Measurements from ENCODE around the gene NUP58.

Gene NUP58

GRCh38 chr13:25301347-25302113 lies at the start of gene NUP58:
Gene NUP58 (plus strand): TSS chr13:25301625. CDS start chr13:25301774, 149 bp downstream.
- DNase-seq (ENCODE audit: low read depth in 2 of 3, low spot score in 1 of 3), result peak; percentile 90 to 91 (median 91)

GRCh38 chr13:25252225-25252624 lies 49.2 kb upstream of the NUP58 start:
- DNase-seq (ENCODE audit: low read depth in 2 of 3, low spot score in 1 of 3), result no peak

DNA sequence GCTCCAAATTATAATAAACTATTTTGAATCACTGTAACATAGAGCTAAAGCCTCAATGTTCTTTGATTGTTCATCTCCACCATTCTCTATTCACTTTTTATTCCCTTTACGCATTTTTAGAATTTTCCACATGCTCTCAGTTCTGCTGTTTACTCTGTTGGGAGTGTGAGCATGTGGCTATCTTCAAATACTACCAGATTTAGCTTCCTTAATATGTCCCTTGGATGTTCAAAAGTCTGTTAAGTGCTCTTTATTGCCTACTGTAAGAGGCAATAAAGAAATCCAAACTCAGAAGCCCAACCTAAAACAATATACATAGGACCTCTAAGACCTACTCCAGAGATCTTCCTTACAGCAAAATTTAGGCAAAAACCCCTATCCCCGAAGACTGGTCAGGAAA lies 48.7 kb upstream of the NUP58 start:
- DNase-seq (ENCODE audit: low read depth in 2 of 3, low spot score in 1 of 3), result no peak

DNA sequence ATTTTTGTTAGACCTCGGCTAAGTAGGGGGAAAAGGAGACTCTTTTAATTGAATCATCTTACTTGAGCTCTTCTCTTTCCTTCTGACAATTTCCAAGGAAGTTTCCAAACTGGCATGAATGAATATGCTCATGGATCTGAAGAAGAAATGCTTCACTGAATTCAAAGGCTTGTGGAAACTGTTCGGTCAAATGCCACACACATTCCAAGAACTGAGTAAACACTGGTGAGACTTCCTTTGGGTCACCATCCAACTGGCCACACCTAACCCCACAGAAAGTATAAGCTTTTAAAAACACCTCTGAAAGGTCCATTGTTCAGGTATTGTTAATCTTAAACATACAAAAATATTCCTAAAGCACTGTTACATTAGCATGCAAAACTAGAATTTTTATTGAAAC lies 47.7 kb upstream of the NUP58 start:
- DNase-seq (ENCODE audit: low read depth in 2 of 3, low spot score in 1 of 3), result no peak

DNA sequence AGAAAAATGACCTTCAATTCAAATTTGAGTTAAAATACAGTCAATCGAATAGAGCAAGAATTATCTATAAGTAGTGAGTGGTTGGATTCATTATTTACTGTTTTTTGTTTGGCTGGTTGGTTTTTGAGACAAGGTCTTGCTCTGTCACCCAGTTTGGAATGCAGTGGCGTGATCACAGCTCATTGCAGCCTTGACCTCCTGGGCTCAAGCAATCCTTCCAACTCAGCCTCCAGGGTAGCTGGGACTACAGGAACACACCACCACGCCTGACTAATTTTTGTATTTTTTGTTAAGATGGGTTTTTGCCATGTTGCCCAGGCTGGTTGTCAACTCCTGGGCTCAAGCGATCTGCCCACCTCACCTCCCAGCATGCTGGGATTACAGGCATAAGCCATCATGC lies 39.2 kb upstream of the NUP58 start:
- no peak for DNase-seq (ENCODE audit: low read depth in 2 of 3, low spot score in 1 of 3)

GRCh38 chr13:25266706-25267105 lies 34.7 kb upstream of the NUP58 start:
- no peak for DNase-seq (ENCODE audit: low read depth in 2 of 3, low spot score in 1 of 3)

DNA sequence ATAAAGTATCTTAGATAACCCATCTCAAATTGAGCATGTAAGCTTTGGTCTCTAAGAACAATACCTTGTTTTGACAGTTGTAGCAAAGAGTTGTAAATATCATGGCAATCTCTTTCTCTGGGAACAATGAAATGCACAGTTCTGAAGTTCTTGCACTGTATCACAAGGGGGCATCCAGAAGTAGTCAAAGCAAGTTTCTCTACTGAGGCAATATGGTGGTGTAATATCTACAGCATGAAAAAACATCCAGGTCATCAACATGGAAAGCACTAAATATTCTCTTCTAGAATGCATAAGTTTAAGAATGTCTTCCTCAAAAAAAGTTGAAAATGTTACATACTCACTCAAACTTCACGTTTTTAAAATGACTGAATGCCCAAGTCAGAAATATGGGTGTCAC lies 33.7 kb upstream of the NUP58 start:
- DNase-seq (ENCODE audit: low read depth in 2 of 3, low spot score in 1 of 3), result no peak

DNA sequence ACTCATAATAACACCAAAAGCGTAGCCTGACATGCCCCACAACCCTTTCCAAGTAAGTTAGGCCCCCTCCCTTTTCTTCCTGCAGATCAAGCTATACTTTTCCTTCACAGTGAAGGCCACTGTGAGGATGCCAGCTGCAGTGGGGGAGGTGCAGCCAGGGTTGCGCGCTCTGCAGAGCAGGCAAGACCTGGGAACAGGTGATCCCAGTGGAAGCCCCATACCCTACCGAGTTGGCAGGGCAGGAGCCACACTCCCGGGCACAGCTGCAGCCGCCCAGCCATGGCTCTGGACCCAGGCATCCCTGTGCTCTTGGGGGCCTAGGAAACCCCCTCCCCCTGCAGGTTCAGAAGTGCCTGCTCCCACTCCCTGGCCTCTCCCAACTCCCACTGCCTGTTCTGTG lies 32.9 kb upstream of the NUP58 start:
- no peak for DNase-seq (ENCODE audit: low read depth in 2 of 3, low spot score in 1 of 3)

DNA sequence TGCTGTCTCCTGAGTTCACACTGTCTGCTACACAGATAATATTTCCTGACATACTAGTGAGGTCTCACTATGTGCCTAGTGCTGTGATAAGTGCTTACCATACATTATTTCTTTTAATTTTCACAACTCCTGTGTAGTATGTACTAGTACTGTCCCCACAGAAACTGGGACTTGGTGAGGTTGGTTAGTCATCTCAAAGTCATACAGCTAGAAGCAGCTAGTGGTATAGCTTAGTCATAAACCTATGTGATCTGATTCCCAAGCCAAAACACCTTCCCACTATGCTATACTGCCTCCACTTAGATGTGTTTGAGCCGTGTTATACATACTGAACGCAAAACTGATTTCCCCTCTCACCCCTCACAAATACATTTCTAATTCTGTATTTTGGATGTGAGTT lies 24.7 kb upstream of the NUP58 start:
- no peak for DNase-seq (ENCODE audit: low read depth in 2 of 3, low spot score in 1 of 3)

GRCh38 chr13:25280396-25280795 lies 21.0 kb upstream of the NUP58 start:
- DNase-seq (ENCODE audit: low read depth in 2 of 3, low spot score in 1 of 3), result no peak

GRCh38 chr13:25281193-25281934 lies 20.1 kb upstream of the NUP58 start:
- DNase-seq (ENCODE audit: low read depth in 2 of 3, low spot score in 1 of 3), result no peak

GRCh38 chr13:25281935-25282332 lies 19.5 kb upstream of the NUP58 start:
- peak in 2 of 3 donors; percentile 22 to 32 for DNase-seq (ENCODE audit: low read depth in 2 of 3, low spot score in 1 of 3)

GRCh38 chr13:25286308-25286968 lies 15.0 kb upstream of the NUP58 start:
- DNase-seq (ENCODE audit: low read depth in 2 of 3, low spot score in 1 of 3), result peak in 1 of 3 donors; percentile 5

- peak; percentile 89 to 97 (median 92) for DNase-seq (ENCODE audit: low read depth in 2 of 3, low spot score in 1 of 3)
Observed at GRCh38 chr13:25286969-25287961, 14.2 kb upstream of the NUP58 start, which contains the start of gene MTMR6. Gene MTMR6 (minus strand): TSS chr13:25287488. CDS start chr13:25287247, 241 bp downstream.

DNA sequence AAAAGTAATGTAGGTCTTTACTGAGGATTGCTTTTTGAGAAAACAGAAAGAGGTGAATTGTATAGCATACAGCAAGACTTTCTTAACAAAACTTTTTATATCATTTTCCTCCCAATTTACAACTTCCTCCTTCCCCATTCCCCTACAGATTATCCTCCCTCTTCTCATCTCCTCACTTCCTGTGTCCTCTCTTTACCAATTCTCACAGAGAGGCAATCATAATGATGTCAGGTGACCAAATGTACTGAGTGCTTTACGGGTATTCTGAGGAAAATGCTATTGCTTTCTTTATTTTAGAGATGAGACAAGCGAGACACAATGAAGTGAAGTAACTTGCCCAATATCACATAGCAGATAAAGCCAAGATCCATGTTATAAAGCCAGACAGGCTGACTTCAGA lies 12.5 kb upstream of the NUP58 start:
- DNase-seq (ENCODE audit: low read depth in 2 of 3, low spot score in 1 of 3), result no peak

DNA sequence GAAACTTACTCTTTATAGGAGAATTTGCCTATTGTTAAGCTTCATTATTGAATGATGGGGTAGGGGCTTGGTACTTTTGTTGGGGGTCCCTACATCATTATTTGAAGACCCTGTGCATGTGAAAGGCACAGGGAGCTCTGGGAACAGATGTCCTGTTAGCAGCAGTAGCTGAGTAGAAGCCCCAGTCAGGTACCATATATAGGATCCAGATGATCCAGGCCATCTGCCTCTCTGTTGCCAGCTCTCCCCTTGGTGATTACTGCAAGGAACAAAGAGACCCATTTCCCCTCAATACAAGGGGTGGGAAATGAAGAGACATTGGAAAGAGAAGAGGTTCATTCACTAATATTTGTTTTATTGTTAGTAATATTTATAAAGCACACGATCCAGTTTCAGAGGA lies 9.7 kb upstream of the NUP58 start:
- no peak for DNase-seq (ENCODE audit: low read depth in 2 of 3, low spot score in 1 of 3)

GRCh38 chr13:25292301-25292700 lies 9.1 kb upstream of the NUP58 start:
- no peak for DNase-seq (ENCODE audit: low read depth in 2 of 3, low spot score in 1 of 3)

DNA sequence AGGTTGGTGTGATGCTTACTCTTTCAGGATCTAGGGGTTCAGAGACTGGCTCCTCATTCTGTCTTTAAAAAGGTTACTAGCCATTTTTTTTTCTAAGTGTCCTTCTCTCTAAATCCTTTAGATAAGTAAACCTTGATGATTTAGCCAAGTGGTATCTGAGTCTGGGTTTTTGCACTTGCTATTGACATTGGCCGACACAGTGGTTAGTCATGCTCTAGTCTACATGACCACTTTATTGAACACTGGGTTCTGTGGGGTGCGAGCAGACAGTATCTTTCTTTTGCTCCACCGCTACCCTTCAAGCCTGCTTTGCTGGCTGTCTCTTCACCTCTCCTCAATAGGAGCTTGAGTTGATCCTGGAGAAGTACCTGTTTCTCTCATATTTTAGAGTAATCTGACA lies 6.2 kb upstream of the NUP58 start:
- no peak for DNase-seq (ENCODE audit: low read depth in 2 of 3, low spot score in 1 of 3)

GRCh38 chr13:25295701-25296100 lies 5.7 kb upstream of the NUP58 start:
- DNase-seq (ENCODE audit: low read depth in 2 of 3, low spot score in 1 of 3), result no peak

DNA sequence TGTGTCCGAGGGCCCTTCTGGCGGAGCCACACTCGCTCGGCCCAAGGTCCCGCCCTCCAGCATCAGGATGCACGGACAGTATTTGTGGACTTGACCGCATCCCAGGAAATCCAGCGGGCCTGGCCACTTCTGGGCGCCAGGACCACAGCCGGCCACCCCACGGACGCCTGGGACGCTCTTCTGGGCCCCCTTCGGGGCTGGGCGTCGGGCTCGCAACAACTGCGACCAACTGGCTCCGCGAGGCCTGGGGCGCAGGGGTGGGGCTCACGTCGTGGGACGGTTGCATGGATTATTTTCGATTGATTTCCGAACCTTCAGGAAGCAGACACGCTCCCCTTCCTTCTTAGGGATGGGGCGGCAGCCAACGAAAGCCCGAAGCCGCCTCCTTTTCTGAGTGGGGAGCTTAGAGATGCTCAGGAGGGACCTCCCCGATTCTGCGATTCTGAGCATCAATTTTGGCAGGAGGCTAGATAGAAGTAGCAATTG lies 521 bp upstream of the NUP58 start:
- DNase-seq (ENCODE audit: low read depth in 2 of 3, low spot score in 1 of 3), result peak in 1 of 3 donors; percentile 28

DNA sequence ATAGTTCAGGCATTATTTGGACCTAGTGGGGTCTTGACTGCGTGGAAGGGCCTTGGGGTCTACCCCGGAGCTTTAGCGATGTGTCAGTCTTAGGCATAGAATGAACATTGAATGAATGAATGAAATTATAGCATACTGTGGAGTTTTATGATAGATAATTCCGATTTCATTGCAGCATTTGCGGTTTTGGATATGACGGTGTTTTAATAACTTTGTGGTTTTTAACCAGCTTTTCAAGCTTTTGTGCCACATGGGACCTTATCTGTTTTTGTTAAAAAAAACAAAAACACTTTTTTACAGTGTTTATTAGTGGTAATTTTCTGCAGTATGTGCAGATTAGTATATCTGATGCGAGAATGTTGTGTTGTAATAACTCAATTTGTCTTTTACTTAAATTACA lies 696 bp downstream of the NUP58 start:
- DNase-seq (ENCODE audit: low read depth in 2 of 3, low spot score in 1 of 3), result no peak

All from stimulated activated CD4-positive, alpha-beta T cell treated with anti-CD3 and anti-CD28 coated beads, Interleukin-12 subunit alpha, Interleukin-12 subunit beta, amount 100 ng/mL, for 48 hours (primary cell).